ENCODE measurements around the gene POLDIP2. TPM values are rescaled to one million over a fixed set of nuclear protein-coding genes. Genes with fewer than 3 reads are reported as not detected.

The POLDIP2 gene
- total and polyA plus RNA-seq, 2 donors (not counting 1 experiment from before 2014, with no cell fraction given) = 30.2 to 35.7 TPM

GRCh38 chr17:28398280-28398981, 41.1 kb upstream of the POLDIP2 start:
- peaks cover 3% of the 10 kb centered on the region for H3K4me1 Mint-ChIP-seq
- peak overlapping the region; percentile 4 for H3K27ac Mint-ChIP-seq
- POLR2A ChIA-PET = no interaction called here

More at GRCh38 chr17:28398280-28398981, 41.1 kb upstream of the POLDIP2 start:
- Histone ChIP-seq H2AFZ (ENCODE audit: insufficient read depth, low read depth, low read length, poor library complexity, severe bottlenecking) (no peak overlapping the region), H3K4me2 (replicated peaks; ENCODE audit: low read depth, low read length, poor library complexity, severe bottlenecking) (no peak overlapping the region), H3K4me3 (ENCODE audit: control extremely low read depth in 1 of 5, extremely low read depth in 1 of 5, insufficient read depth in 1 of 5, low read depth in 2 of 5, low read length in 4 of 5) (no peak overlapping the region), H3K79me2 (ENCODE audit: control insufficient read depth, insufficient read depth, low read length) (no peaks in the 10 kb centered on the region), H3K36me3 (replicated peaks in 1 of 2; ENCODE audit: control extremely low read depth in 1 of 2, control insufficient read depth in 1 of 2, extremely low read depth in 1 of 2, insufficient read depth in 2 of 2, low read length in 1 of 2) (peaks cover 0 to 7% of the 10 kb centered on the region in 2 experiments), H3K27me3 (replicated peaks in 1 of 4; ENCODE audit: control extremely low read depth in 1 of 4, control insufficient read depth in 3 of 4, insufficient read depth in 4 of 4, low read length in 3 of 4) (no peaks in the 10 kb centered on the region), H3K9me3 (ENCODE audit: control extremely low read depth in 1 of 3, control insufficient read depth in 2 of 3, insufficient read depth in 1 of 3, low read length in 2 of 3) (no peaks in the 10 kb centered on the region), H3K9ac (ENCODE audit: low read length) (no peak overlapping the region), H3K27ac (ENCODE audit: low read length in 2 of 2) (no peak overlapping the region), H4K20me1 (ENCODE audit: control insufficient read depth, insufficient read depth, low read length, poor library complexity, severe bottlenecking) (no peaks in the 10 kb centered on the region), H3K4me1 (ENCODE audit: control insufficient read depth in 2 of 2, insufficient read depth in 2 of 2, low read length in 2 of 2) (no peaks in the 10 kb centered on the region)
- DNase-seq (no peak), ATAC-seq (ENCODE audit: low read depth) (no peak)
- intact Hi-C loops (cut with micrococcal nuclease) = no loop called here
- CTCF ChIA-PET = no interaction called here
- no peaks in the 10 kb centered on the region for H3K27me3 Mint-ChIP-seq
- TF ChIP-seq CTCF (IDR thresholded peaks at IDR 0.05) (no peak), EZH2 (IDR thresholded peaks at IDR 0.05; ENCODE audit: borderline replicate concordance, insufficient read depth, low read depth, low read length, poor library complexity, severe bottlenecking) (no peak)
- 66% methylated on average over 5 of the region's 6 CpGs for WGBS (ENCODE audit: insufficient coverage)
- H3K9me3 Mint-ChIP-seq (ENCODE audit: insufficient read depth) = no peaks in the 10 kb centered on the region
- no peak overlapping the region for H3K4me3 Mint-ChIP-seq
